Fibroblast of lung (primary cell): Measurements from ENCODE around the gene PSTPIP2. TPM values are rescaled to one million over a fixed set of nuclear protein-coding genes. Genes with fewer than 3 reads are reported as not detected.

Experiments used
- DNase-seq, 2 donors: peaks; one replicate each; pipeline versions ENCODE4 v3.0.0 to v3.0.0-alpha.2; 2010; ENCODE audit warnings: low read depth in 2 of 2
- H2AFZ ChIP-seq: 2 replicates; pipeline ENCODE4 v1.5.1; 2012; ENCODE audit warnings: low read length, control low read depth, inconsistent platforms
- H3K27ac ChIP-seq: 2 replicates; pipeline ENCODE4 v1.5.1; 2011; ENCODE audit warnings: low read length, control low read depth; ENCODE audit not compliant: insufficient read depth
- H3K27me3 ChIP-seq: 2 replicates; pipeline ENCODE4 v1.5.1; 2011; ENCODE audit warnings: mild to moderate bottlenecking, low read length; ENCODE audit not compliant: control insufficient read depth, insufficient read depth
- H3K36me3 ChIP-seq: 2 replicates; pipeline ENCODE4 v1.5.1; 2011; ENCODE audit warnings: low read length; ENCODE audit not compliant: control insufficient read depth, insufficient read depth
- H3K4me1 ChIP-seq: 2 replicates; pipeline ENCODE4 v1.5.1; 2011; ENCODE audit warnings: low read length; ENCODE audit not compliant: control insufficient read depth, insufficient read depth; ENCODE audit errors: extremely low read depth
- H3K4me2 ChIP-seq: 2 replicates; pipeline ENCODE4 v1.5.1; 2011; ENCODE audit warnings: low read length, control low read depth; ENCODE audit not compliant: insufficient read depth; ENCODE audit errors: extremely low read depth
- H3K4me3 ChIP-seq, 4 experiments: fragments of 200-600 bp in 1 of 4; sonication (generic) in 1 of 4; replicated peaks in 1 of 4; 2 replicates each; pipeline ENCODE4 v1.5.1; 2011 to 2016; ENCODE audit warnings: low read length in 4 of 4, low read depth in 3 of 4, mild to moderate bottlenecking in 3 of 4, control low read depth in 2 of 4, inconsistent platforms in 1 of 4, mixed read lengths in 1 of 4; ENCODE audit not compliant: insufficient read depth in 1 of 4; ENCODE audit errors: control extremely low read depth in 1 of 4
- H3K79me2 ChIP-seq: 2 replicates; pipeline ENCODE4 v1.5.1; 2012; ENCODE audit warnings: mild to moderate bottlenecking, low read length, inconsistent platforms; ENCODE audit not compliant: control insufficient read depth, insufficient read depth
- H3K9ac ChIP-seq: 2 replicates; pipeline ENCODE4 v1.5.1; 2011; ENCODE audit warnings: mild to moderate bottlenecking, low read length, control low read depth; ENCODE audit not compliant: insufficient read depth
- H3K9me3 ChIP-seq: 2 replicates; pipeline ENCODE4 v1.5.1; 2012; ENCODE audit warnings: low read depth, low read length; ENCODE audit not compliant: control insufficient read depth, insufficient read depth
- H4K20me1 ChIP-seq: 2 replicates; pipeline ENCODE4 v1.5.1; 2011; ENCODE audit warnings: low read length; ENCODE audit not compliant: control insufficient read depth, insufficient read depth; ENCODE audit errors: extremely low read depth
- EZH2 ChIP-seq: IDR thresholded peaks from 2 replicates; pipeline ENCODE4 v1.5.1; 2012; ENCODE audit warnings: low read length, control low read depth, mild to moderate bottlenecking; ENCODE audit errors: missing control alignments
- polyA plus RNA-seq, 2 donors: library from polyadenylated mRNA; depleted of rRNA in 1 of 2; stranded (reverse) in 1 of 2; unstranded in 1 of 2; fragments of >200 nt; gene quantifications; 2 replicates each; pipeline ENCODE4 v1.2.1, GENCODE V29; 2011 to 2012; ENCODE audit warnings: missing spikeins in 1 of 2
- total RNA-seq: library from RNA; depleted of rRNA; stranded (reverse); fragments of >200 nt; gene quantifications from 2 replicates; pipeline ENCODE4 v1.2.1, GENCODE V29; 2014
- TF ChIP-seq, protein P1 (sequence below), 2 donors: IDR thresholded peaks in 1 of 2; conservative IDR thresholded peaks in 1 of 2; 1 replicate in 1 of 2; 2 replicates in 1 of 2; pipeline ENCODE4 v1.5.1; 2011 to 2012; ENCODE audit warnings: low read length in 2 of 2, control low read depth in 1 of 2, inconsistent platforms in 1 of 2, low read depth in 1 of 2, mild to moderate bottlenecking in 1 of 2

PSTPIP2 gene
- total and polyA plus RNA-seq, 2 donors (not counting 1 experiment from before 2014, with no cell fraction given), result 13.4 to 18.4 TPM

DNA sequence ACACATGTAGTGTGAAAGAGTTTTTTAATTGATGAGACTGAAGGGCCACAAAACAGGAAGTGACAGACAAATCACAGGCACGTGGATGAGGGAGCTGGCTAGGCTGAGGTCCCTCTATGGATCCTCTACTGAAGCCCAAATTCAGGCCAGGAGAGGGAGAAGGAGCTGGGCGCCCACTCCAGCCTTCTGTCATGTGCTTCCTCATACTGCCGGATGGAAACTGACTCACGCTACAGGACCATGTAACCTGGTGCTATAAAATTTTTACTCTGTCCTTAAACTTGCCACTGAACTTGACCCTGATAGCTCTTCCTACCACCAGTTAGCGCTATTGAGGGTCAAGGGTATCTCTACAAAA, 31.3 kb downstream of the PSTPIP2 start:
- H3K4me2 ChIP-seq, result no peak overlapping the region
- H3K9ac ChIP-seq, result no peak overlapping the region
- H3K27me3 ChIP-seq, result no peaks in the 10 kb centered on the region
- no peaks in the 10 kb centered on the region for H3K9me3 ChIP-seq
- no peaks in the 10 kb centered on the region for H3K4me1 ChIP-seq
- no peak overlapping the region for H3K4me3 ChIP-seq
- no peak for TF ChIP-seq EZH2
- TF ChIP-seq, protein P1, sequence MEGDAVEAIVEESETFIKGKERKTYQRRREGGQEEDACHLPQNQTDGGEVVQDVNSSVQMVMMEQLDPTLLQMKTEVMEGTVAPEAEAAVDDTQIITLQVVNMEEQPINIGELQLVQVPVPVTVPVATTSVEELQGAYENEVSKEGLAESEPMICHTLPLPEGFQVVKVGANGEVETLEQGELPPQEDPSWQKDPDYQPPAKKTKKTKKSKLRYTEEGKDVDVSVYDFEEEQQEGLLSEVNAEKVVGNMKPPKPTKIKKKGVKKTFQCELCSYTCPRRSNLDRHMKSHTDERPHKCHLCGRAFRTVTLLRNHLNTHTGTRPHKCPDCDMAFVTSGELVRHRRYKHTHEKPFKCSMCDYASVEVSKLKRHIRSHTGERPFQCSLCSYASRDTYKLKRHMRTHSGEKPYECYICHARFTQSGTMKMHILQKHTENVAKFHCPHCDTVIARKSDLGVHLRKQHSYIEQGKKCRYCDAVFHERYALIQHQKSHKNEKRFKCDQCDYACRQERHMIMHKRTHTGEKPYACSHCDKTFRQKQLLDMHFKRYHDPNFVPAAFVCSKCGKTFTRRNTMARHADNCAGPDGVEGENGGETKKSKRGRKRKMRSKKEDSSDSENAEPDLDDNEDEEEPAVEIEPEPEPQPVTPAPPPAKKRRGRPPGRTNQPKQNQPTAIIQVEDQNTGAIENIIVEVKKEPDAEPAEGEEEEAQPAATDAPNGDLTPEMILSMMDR (conservative IDR thresholded peaks at IDR 0.05 in 1 of 2, IDR thresholded peaks at IDR 0.05 in 1 of 2; ENCODE audit: low read depth in 1 of 2, low read length in 2 of 2), result no peak
- no peak overlapping the region for H2AFZ ChIP-seq
- H3K27ac ChIP-seq, result no peak overlapping the region
- H3K36me3 ChIP-seq, result no peaks in the 10 kb centered on the region
- no peaks in the 10 kb centered on the region for H4K20me1 ChIP-seq
- H3K79me2 ChIP-seq, result no peaks in the 10 kb centered on the region
- DNase-seq, result no peak

DNA sequence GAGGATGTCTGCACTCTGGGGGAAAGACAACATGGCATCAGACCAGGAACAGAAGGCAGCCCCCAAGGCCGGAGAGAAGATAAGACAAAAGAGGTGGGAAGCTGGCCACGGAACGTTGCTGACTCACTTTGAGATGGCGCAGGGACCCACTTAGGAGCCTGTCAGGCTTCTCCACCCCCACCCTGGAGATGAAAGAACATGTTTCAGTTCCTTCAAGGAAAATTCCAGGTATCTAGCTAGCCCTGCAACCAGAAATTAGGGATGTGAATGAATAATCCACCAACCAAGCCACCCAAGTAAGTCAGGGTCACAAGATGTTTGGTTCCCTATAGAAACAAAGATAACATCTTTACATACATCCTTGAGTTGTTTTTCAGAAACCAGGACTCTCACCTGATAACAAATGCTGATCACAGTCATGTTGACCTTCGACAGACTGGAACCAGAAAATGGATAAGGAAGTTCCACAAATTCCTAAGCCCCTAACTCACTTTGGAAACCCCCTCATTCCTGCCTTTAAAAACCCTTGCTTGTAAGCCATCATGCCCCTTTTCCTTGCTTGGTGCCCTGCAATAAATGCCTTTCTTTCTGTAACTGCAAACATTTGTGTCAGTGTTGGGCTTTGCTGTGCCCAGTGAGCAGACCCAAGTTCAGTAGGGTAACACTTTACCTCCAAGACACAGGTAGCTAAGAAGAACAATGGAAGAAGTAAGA, 31.9 kb downstream of the PSTPIP2 start:
- H2AFZ ChIP-seq, result no peak overlapping the region
- H3K4me2 ChIP-seq, result no peak overlapping the region
- no peaks in the 10 kb centered on the region for H3K36me3 ChIP-seq
- H3K27me3 ChIP-seq, result no peaks in the 10 kb centered on the region
- no peaks in the 10 kb centered on the region for H4K20me1 ChIP-seq
- no peaks in the 10 kb centered on the region for H3K79me2 ChIP-seq
- no peaks in the 10 kb centered on the region for H3K4me1 ChIP-seq
- no peak overlapping the region for H3K27ac ChIP-seq
- DNase-seq, result peak in 1 of 2 donors; percentile 21
- no peak for TF ChIP-seq EZH2
- TF ChIP-seq, protein P1 (conservative IDR thresholded peaks at IDR 0.05 in 1 of 2, IDR thresholded peaks at IDR 0.05 in 1 of 2; ENCODE audit: low read depth in 1 of 2, low read length in 2 of 2), result no peak
- no peak overlapping the region for H3K9ac ChIP-seq
- H3K9me3 ChIP-seq, result no peaks in the 10 kb centered on the region
- H3K4me3 ChIP-seq, result no peak overlapping the region

DNA sequence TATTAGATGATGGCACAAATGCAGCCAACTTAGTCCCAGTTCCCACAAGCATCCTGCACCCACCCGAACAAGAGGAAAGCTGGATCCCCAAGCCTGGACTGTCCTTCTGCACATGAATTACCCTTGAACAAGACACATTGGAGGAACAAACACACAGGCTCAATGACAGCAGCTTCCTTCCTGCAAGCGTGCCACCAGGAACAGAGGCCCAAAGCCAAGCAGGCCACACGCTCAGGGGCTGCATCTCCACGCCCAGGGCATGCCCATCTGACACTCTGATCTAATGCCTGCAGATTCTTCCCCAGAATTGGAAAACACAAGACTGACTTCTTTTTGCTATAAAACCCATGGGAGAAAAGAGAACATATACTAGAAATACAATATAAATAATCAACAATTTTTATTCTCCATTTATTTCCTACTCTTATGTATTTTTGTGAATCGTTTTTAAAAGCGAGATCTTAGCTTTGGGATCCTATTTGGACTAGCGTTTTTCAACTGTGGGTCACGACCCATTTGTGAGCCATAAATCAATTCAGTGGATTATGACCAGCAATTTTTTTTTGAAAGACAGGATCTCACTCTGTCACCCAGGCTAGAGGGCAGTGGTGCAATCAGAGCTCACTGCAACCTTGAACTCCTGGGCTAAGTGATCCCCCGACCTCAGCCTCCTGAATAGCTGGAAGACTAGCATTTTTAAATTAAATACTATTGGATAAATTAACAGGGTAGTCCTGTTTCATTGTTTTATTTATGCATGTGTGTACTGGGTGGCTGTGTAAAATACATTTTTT, 34.4 kb downstream of the PSTPIP2 start:
- Histone ChIP-seq H3K9ac (no peak overlapping the region), H3K4me2 (no peak overlapping the region), H3K4me1 (no peaks in the 10 kb centered on the region), H3K27me3 (no peaks in the 10 kb centered on the region), H4K20me1 (no peaks in the 10 kb centered on the region), H3K9me3 (no peaks in the 10 kb centered on the region), H2AFZ (no peak overlapping the region), H3K36me3 (no peaks in the 10 kb centered on the region), H3K79me2 (no peaks in the 10 kb centered on the region), H3K27ac (no peak overlapping the region), H3K4me3 (no peak overlapping the region)
- TF ChIP-seq EZH2, result no peak
- TF ChIP-seq, protein P1 (conservative IDR thresholded peaks at IDR 0.05 in 1 of 2, IDR thresholded peaks at IDR 0.05 in 1 of 2; ENCODE audit: low read depth in 1 of 2, low read length in 2 of 2), result no peak
- DNase-seq, result no peak
